KMS-11 (cell line): Measurements from ENCODE around the gene PBX3.

Source experiments
- H2AFZ ChIP-seq: fragments of 200-600 bp; sonication (generic); 2 replicates; pipeline ENCODE4 v1.6.1; 2016; ENCODE audit warnings: antibody characterized with exemption, mixed run types, low read depth
- H3K27ac ChIP-seq: fragments of 200-600 bp; sonication (generic); 2 replicates; pipeline ENCODE4 v1.6.1; 2016; ENCODE audit warnings: mild to moderate bottlenecking, mixed run types
- H3K27me3 ChIP-seq: fragments of 200-600 bp; sonication (generic); 2 replicates; pipeline ENCODE4 v1.6.1; 2017; ENCODE audit warnings: mild to moderate bottlenecking, low read depth, mixed run types, moderate library complexity; ENCODE audit not compliant: insufficient read depth
- H3K36me3 ChIP-seq: fragments of 200-600 bp; sonication (generic); 2 replicates; pipeline ENCODE4 v1.6.1; 2017; ENCODE audit warnings: mild to moderate bottlenecking, mixed run types; ENCODE audit not compliant: insufficient read depth
- H3K4me1 ChIP-seq: fragments of 200-600 bp; sonication (generic); 2 replicates; pipeline ENCODE4 v1.6.1; 2016; ENCODE audit warnings: mild to moderate bottlenecking, low read depth, mixed run types; ENCODE audit not compliant: poor library complexity, severe bottlenecking
- H3K4me2 ChIP-seq: fragments of 200-600 bp; sonication (generic); 2 replicates; pipeline ENCODE4 v1.7.0; 2016; ENCODE audit warnings: mild to moderate bottlenecking, mixed run types
- H3K4me3 ChIP-seq: fragments of 200-600 bp; sonication (generic); IDR thresholded peaks from 2 replicates; pipeline ENCODE4 v1.6.1; 2017; ENCODE audit warnings: low read depth, low read length, mixed read lengths; ENCODE audit not compliant: insufficient read depth
- H3K79me2 ChIP-seq: fragments of 200-600 bp; sonication (generic); 2 replicates; pipeline ENCODE4 v1.6.1; 2016; ENCODE audit warnings: low read depth, mixed run types; ENCODE audit not compliant: insufficient read depth
- H3K9ac ChIP-seq: fragments of 200-600 bp; sonication (generic); 2 replicates; pipeline ENCODE4 v1.6.1; 2016; ENCODE audit warnings: mild to moderate bottlenecking, mixed run types
- H4K20me1 ChIP-seq: fragments of 200-600 bp; sonication (generic); 2 replicates; pipeline ENCODE4 v1.6.1; 2016; ENCODE audit warnings: mild to moderate bottlenecking, mixed run types; ENCODE audit not compliant: insufficient read depth
- CTCF ChIP-seq: fragments of 200-600 bp; sonication (generic); conservative IDR thresholded peaks from 2 replicates; pipeline ENCODE4 v1.6.1; 2017; ENCODE audit warnings: low read depth, mild to moderate bottlenecking, antibody characterized with exemption, low read length, moderate library complexity, mixed read lengths

Gene PBX3

GRCh38 chr9:125890826-125891225, 143.7 kb downstream of the PBX3 start:
- H2AFZ ChIP-seq, result no peak overlapping the region
- no peaks in the 10 kb centered on the region for H3K27me3 ChIP-seq
- H3K4me1 ChIP-seq, result peaks cover 74% of the 10 kb centered on the region
- H3K9ac ChIP-seq, result no peak overlapping the region
- H3K79me2 ChIP-seq, result peaks cover 95% of the 10 kb centered on the region
- H4K20me1 ChIP-seq, result peaks cover 47% of the 10 kb centered on the region
- H3K27ac ChIP-seq, result no peak overlapping the region
- no peak overlapping the region for H3K4me2 ChIP-seq
- no peak for TF ChIP-seq CTCF
- no peaks in the 10 kb centered on the region for H3K36me3 ChIP-seq
- no peak overlapping the region for H3K4me3 ChIP-seq

GRCh38 chr9:125893277-125893676, 146.1 kb downstream of the PBX3 start:
- H3K4me1 ChIP-seq, result peaks cover 74% of the 10 kb centered on the region
- peaks cover 56% of the 10 kb centered on the region for H4K20me1 ChIP-seq
- TF ChIP-seq CTCF, result no peak
- H3K36me3 ChIP-seq, result no peaks in the 10 kb centered on the region
- H3K9ac ChIP-seq, result no peak overlapping the region
- no peak overlapping the region for H3K4me3 ChIP-seq
- no peak overlapping the region for H3K27ac ChIP-seq
- no peaks in the 10 kb centered on the region for H3K27me3 ChIP-seq
- H2AFZ ChIP-seq, result no peak overlapping the region
- H3K4me2 ChIP-seq, result no peak overlapping the region
- peaks cover 96% of the 10 kb centered on the region for H3K79me2 ChIP-seq

DNA sequence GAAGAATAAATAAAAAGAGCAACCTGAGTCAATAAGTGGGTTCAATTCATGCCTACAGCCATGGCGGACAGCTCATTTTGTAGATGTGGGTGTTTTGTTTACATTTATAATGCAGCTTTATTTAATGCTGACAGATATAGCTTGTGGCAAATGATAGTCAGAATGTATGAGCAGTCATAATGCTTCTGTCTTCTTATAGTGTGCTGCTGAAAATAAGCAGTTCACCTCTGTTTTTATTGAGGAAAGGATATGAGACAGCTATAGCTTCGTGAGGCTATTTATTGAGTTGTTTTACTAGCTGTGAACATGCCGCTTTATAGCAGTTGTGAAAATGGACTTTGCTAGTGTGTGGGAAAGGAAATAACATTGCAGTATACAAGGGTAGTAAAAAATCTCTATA, 147.4 kb downstream of the PBX3 start:
- Histone ChIP-seq H3K4me1 (peaks cover 76% of the 10 kb centered on the region), H3K27ac (no peak overlapping the region), H3K36me3 (no peaks in the 10 kb centered on the region), H3K9ac (no peak overlapping the region), H3K4me3 (no peak overlapping the region), H4K20me1 (peaks cover 58% of the 10 kb centered on the region), H3K79me2 (peaks cover 92% of the 10 kb centered on the region), H3K27me3 (no peaks in the 10 kb centered on the region), H3K4me2 (no peak overlapping the region), H2AFZ (no peak overlapping the region)
- no peak for TF ChIP-seq CTCF

DNA sequence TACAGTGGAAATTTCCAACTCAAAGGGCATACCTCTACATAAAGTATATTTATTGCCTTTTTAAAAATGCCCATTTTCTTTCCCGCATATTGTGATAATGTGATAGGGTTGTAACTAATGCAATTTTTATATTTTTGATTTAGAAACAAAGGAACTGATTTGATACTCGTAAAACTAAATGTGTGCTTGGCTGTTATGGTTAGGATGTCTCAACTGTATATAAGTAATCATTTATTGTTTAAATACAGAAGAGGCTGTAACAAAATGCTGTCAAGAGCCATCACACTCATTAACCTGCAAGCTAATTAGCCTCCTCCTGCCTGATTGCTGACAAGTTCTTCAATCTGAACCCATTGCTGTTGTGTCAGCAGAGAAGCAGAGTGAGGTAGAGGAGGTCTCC, 149.2 kb downstream of the PBX3 start:
- no peak overlapping the region for H2AFZ ChIP-seq
- H3K36me3 ChIP-seq, result no peaks in the 10 kb centered on the region
- no peak overlapping the region for H3K9ac ChIP-seq
- no peak overlapping the region for H3K27ac ChIP-seq
- no peak for TF ChIP-seq CTCF
- peaks cover 94% of the 10 kb centered on the region for H3K79me2 ChIP-seq
- peaks cover 68% of the 10 kb centered on the region for H4K20me1 ChIP-seq
- H3K4me1 ChIP-seq, result peaks cover 86% of the 10 kb centered on the region
- no peaks in the 10 kb centered on the region for H3K27me3 ChIP-seq
- no peak overlapping the region for H3K4me2 ChIP-seq
- H3K4me3 ChIP-seq, result no peak overlapping the region
